Measurements from ENCODE around the gene DLG4.

GRCh38 chr17:7195971-7196370, 23.7 kb downstream of the DLG4 start:
- TF ChIP-seq CTCF (IDR thresholded peaks at IDR 0.05; ENCODE audit: low read depth, low read length, poor library complexity, severe bottlenecking) (no peak), EZH2phosphoT487 (IDR thresholded peaks at IDR 0.05; ENCODE audit: borderline replicate concordance, low read length) (no peak)

All from DOHH2 (cell line).